ENCODE results near the gene E2F6.

Gene E2F6

GRCh38 chr2:11465485-11466306, at the start of gene E2F6:
TSS of gene E2F6 (minus strand) at chr2:11466161. CDS start at chr2:11465879, 282 bp downstream.
- peak; percentile 91 for DNase-seq (ENCODE audit: low spot score)

GRCh38 chr2:11515490-11515981, 49.6 kb upstream of the E2F6 start:
- DNase-seq (ENCODE audit: low spot score): no peak

- DNase-seq (ENCODE audit: low spot score): no peak
Observed at GRCh38 chr2:11514904-11515303, 48.9 kb upstream of the E2F6 start.

GRCh38 chr2:11514081-11514730, 48.2 kb upstream of the E2F6 start:
- DNase-seq (ENCODE audit: low spot score): no peak

GRCh38 chr2:11513319-11513718, 47.4 kb upstream of the E2F6 start:
- DNase-seq (ENCODE audit: low spot score): no peak

- no peak for DNase-seq (ENCODE audit: low spot score)
Observed at GRCh38 chr2:11512431-11512830, 46.5 kb upstream of the E2F6 start.

GRCh38 chr2:11509657-11510360, 43.8 kb upstream of the E2F6 start:
- no peak for DNase-seq (ENCODE audit: low spot score)

GRCh38 chr2:11508279-11508678, 42.3 kb upstream of the E2F6 start:
- DNase-seq (ENCODE audit: low spot score): no peak

- DNase-seq (ENCODE audit: low spot score): no peak
Observed at GRCh38 chr2:11507517-11507916, 41.6 kb upstream of the E2F6 start.

- no peak for DNase-seq (ENCODE audit: low spot score)
Observed at GRCh38 chr2:11506611-11506969, 40.6 kb upstream of the E2F6 start.

- peak; percentile 47 for DNase-seq (ENCODE audit: low spot score)
Observed at GRCh38 chr2:11505652-11506610, 40.0 kb upstream of the E2F6 start.

- DNase-seq (ENCODE audit: low spot score): no peak
Observed at GRCh38 chr2:11503354-11503927, 37.5 kb upstream of the E2F6 start.

- DNase-seq (ENCODE audit: low spot score): no peak
Observed at GRCh38 chr2:11502740-11503292, 36.9 kb upstream of the E2F6 start.

- DNase-seq (ENCODE audit: low spot score): no peak
Observed at GRCh38 chr2:11500702-11501303, 34.8 kb upstream of the E2F6 start.

GRCh38 chr2:11499081-11499743, 33.3 kb upstream of the E2F6 start:
- DNase-seq (ENCODE audit: low spot score): no peak

- peak; percentile 32 for DNase-seq (ENCODE audit: low spot score)
Observed at GRCh38 chr2:11498543-11499034, 32.6 kb upstream of the E2F6 start.

- DNase-seq (ENCODE audit: low spot score): no peak
Observed at GRCh38 chr2:11495844-11496681, 30.1 kb upstream of the E2F6 start.

- no peak for DNase-seq (ENCODE audit: low spot score)
Observed at GRCh38 chr2:11494310-11494709, 28.3 kb upstream of the E2F6 start.

GRCh38 chr2:11493282-11493681, 27.3 kb upstream of the E2F6 start:
- no peak for DNase-seq (ENCODE audit: low spot score)
